Tibial artery (tissue), 4 donors: ENCODE results near the gene CFAP300.

Source experiments
- DNase-seq, 2 donors: peaks; one replicate each; pipeline ENCODE4 v3.0.0-alpha.2; 2019
- H3K27ac ChIP-seq, 2 donors: fragments of 200-600 bp; sonication (generic) in 1 of 2; 1 replicate in 1 of 2; 2 replicates in 1 of 2; pipeline ENCODE4 v1.5.1; 2018 to 2019; ENCODE audit warnings: mild to moderate bottlenecking in 1 of 2
- H3K27me3 ChIP-seq, 2 donors: fragments of 200-600 bp; sonication (generic) in 1 of 2; one replicate each; pipeline versions ENCODE4 v1.5.1 to v1.6.0; 2016 to 2019
- H3K36me3 ChIP-seq, 3 donors: fragments of 200-600 bp; sonication (generic) in 2 of 3; one replicate each; pipeline ENCODE4 v1.5.1; 2016 to 2019; ENCODE audit warnings: mild to moderate bottlenecking in 2 of 3
- H3K4me1 ChIP-seq, 4 donors: fragments of 200-600 bp; sonication (generic) in 2 of 4; 1 replicate in 3 of 4; 2 replicates in 1 of 4; pipeline ENCODE4 v1.5.1; 2016 to 2019
- H3K4me3 ChIP-seq, 2 donors: fragments of 200-600 bp; sonication (generic) in 1 of 2; 1 replicate in 1 of 2; 2 replicates in 1 of 2; pipeline ENCODE4 v1.5.1; 2018 to 2019; ENCODE audit warnings: mild to moderate bottlenecking in 2 of 2
- H3K9me3 ChIP-seq, 3 donors: fragments of 200-600 bp; sonication (generic) in 1 of 3; one replicate each; pipeline ENCODE4 v1.5.1; 2016 to 2019
- intact Hi-C: fragments of 100-400 bp; cut with DNase I; formaldehyde crosslinking; loops from one replicate; pipeline ENCODE4 v1.15.0; 2023; ENCODE audit warnings: low total_unique reads
- TF ChIP-seq, protein P1 (sequence below), 2 experiments: fragments of 200-600 bp in 1 of 2; fragments of 450-650 bp in 1 of 2; IDR thresholded peaks; one replicate each; pipeline ENCODE4 v1.5.1; 2017 to 2019; ENCODE audit warnings: antibody characterized with exemption in 2 of 2, mild to moderate bottlenecking in 1 of 2, moderate library complexity in 1 of 2

Gene CFAP300

DNA sequence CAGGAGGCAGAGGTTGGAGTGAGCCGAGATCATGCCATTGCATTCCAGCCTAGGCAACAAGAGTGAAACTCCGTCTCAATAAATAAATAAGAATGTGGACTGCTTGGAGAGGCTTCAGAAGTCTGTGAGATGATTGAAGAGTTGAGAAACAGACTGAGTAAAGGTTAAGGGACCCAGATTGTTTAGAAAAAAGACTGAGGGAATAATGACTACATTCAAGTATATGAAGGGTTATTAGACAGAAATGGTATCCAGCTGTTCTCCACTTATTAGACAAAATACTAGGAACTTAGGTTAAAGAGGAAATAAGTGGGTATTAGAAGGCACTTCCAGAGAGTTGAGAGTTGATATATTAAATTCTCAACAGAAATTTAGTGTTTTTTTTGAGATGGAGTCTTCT, 52.5 kb downstream of the CFAP300 start:
- H3K4me3 ChIP-seq, result no peak overlapping the region
- intact Hi-C loops, result loop anchor here (10.0 kb wide), 2 partner anchors 45 to 125 kb away; no protein-coding TSS in a partner anchor
- no peaks in the 10 kb centered on the region for H3K4me1 ChIP-seq
- H3K36me3 ChIP-seq, result no peaks in the 10 kb centered on the region
- H3K27ac ChIP-seq, result no peak overlapping the region
- no peaks in the 10 kb centered on the region for H3K27me3 ChIP-seq
- TF ChIP-seq, protein P1, sequence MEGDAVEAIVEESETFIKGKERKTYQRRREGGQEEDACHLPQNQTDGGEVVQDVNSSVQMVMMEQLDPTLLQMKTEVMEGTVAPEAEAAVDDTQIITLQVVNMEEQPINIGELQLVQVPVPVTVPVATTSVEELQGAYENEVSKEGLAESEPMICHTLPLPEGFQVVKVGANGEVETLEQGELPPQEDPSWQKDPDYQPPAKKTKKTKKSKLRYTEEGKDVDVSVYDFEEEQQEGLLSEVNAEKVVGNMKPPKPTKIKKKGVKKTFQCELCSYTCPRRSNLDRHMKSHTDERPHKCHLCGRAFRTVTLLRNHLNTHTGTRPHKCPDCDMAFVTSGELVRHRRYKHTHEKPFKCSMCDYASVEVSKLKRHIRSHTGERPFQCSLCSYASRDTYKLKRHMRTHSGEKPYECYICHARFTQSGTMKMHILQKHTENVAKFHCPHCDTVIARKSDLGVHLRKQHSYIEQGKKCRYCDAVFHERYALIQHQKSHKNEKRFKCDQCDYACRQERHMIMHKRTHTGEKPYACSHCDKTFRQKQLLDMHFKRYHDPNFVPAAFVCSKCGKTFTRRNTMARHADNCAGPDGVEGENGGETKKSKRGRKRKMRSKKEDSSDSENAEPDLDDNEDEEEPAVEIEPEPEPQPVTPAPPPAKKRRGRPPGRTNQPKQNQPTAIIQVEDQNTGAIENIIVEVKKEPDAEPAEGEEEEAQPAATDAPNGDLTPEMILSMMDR (IDR thresholded peaks at IDR 0.05), result no peak
- no peaks in the 10 kb centered on the region for H3K9me3 ChIP-seq
- DNase-seq, result no peak

DNA sequence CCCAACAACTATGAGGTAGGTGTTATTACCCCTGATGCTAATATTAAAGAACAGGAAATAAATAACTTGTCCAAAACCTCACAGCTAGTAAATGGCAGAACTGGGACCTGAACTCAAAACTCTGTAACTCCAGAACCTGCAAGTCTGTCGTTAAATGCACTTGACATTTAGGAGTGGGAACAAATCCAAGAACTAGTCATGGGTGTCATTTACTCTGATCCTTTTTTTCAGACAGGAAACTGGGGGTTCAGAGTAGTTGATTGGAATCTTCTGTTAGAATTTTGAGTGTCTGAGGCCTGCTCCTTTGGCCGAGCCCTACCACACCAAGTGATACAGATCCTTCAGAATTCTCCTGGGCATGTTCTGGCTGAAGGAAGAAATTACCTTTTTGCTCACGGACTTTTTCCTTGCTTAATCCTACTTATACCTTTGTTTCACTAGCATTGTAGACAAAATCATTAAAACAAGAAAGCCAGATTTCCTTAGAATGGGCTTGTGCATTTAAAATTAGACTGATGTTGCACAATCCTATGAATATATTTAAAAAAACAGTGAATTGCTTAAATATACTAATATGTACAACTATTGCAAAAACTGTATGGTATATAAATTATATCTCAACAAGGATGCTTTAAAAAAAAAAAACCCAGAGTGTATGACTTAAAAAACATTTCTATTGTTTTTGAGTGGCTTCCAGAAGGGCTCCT, 61.6 kb downstream of the CFAP300 start:
- peaks cover 0 to 26% (median 13%) of the 10 kb centered on the region in 4 donors for H3K4me1 ChIP-seq
- no peaks in the 10 kb centered on the region for H3K9me3 ChIP-seq
- peak overlapping the region in 1 of 2 donors; percentile 97 for H3K4me3 ChIP-seq
- intact Hi-C loops, result loop anchor here (10.0 kb wide), 2 partner anchors 54 to 116 kb away; no protein-coding TSS in a partner anchor
- peaks cover 0 to 4% (median 0%) of the 10 kb centered on the region in 3 donors for H3K36me3 ChIP-seq
- TF ChIP-seq, protein P1 (IDR thresholded peaks at IDR 0.05), result no peak
- no peaks in the 10 kb centered on the region for H3K27me3 ChIP-seq
- no peak for DNase-seq
- H3K27ac ChIP-seq, result peak overlapping the region in 1 of 2 donors; percentile 95

DNA sequence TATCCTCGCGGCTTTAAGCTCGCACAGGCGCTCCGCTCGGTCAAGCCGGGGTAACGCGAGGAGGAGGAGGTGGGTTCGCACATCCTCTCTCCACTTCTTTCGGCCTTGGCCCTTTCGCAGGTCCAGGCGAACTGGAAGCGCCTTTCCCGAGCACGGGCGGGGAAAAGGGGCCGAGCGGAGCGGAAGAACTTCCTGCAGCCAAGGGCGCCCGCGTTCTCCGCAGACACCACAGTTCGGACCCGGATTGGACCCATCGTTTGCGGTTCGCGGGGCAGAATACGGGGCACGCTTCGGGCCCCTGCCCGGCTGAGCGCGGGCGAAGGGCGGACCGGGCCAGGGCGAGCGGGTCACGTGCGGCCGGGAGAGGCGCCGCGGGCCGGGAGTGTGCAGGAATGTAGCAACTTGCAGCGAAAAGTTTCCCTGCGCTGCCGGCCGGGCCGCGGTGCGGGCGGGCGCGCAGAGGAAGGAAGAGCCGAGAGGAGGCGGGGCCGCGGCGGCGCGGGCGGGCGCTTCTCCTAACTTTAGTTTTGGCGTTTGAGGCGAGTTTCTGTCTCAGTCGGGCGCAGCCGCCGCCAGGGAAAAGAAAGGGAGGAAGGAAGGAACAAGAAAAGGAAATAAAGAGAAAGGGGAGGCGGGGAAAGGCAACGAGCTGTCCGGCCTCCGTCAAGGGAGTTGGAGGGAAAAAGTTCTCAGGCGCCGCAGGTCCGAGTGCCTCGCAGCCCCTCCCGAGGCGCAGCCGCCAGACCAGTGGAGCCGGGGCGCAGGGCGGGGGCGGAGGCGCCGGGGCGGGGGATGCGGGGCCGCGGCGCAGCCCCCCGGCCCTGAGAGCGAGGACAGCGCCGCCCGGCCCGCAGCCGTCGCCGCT, 62.9 kb downstream of the CFAP300 start, which contains the start of gene YAP1:
Gene YAP1, plus strand, starts transcription at position 552 of the 865 bp plus-strand sequence. CDS start 402 bp downstream, outside the sequence.
- Histone ChIP-seq H3K36me3 (peaks cover 0 to 4% (median 0%) of the 10 kb centered on the region in 3 donors), H3K27ac (peak within 1 kb of the TSS; percentile 95 to 100), H3K4me1 (peaks cover 0 to 38% (median 16%) of the 10 kb centered on the region in 4 donors), H3K27me3 (no peaks in the 10 kb centered on the region), H3K9me3 (no peaks in the 10 kb centered on the region), H3K4me3 (peak within 1 kb of the TSS; percentile 86 to 97)
- intact Hi-C loops, result loop anchor here (10.0 kb wide), 3 partner anchors 55 to 115 kb away; no protein-coding TSS in a partner anchor
- DNase-seq, result peak; percentile 87 to 95
- TF ChIP-seq, protein P1 (IDR thresholded peaks at IDR 0.05), result no peak

DNA sequence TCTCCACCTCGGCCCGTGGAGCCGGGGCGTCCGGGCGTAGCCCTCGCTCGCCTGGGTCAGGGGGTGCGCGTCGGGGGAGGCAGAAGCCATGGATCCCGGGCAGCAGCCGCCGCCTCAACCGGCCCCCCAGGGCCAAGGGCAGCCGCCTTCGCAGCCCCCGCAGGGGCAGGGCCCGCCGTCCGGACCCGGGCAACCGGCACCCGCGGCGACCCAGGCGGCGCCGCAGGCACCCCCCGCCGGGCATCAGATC, 63.4 kb downstream of the CFAP300 start:
- TF ChIP-seq, protein P1 (IDR thresholded peaks at IDR 0.05), result no peak
- intact Hi-C loops, result loop anchor here (10.0 kb wide), 1 partner anchor 64 kb away; no protein-coding TSS in a partner anchor
- no peaks in the 10 kb centered on the region for H3K27me3 ChIP-seq
- H3K9me3 ChIP-seq, result no peaks in the 10 kb centered on the region
- H3K4me1 ChIP-seq, result peaks cover 0 to 44% (median 19%) of the 10 kb centered on the region in 4 donors
- no peak for DNase-seq
- peak overlapping the region; percentile 95 to 100 for H3K27ac ChIP-seq
- H3K4me3 ChIP-seq, result peak overlapping the region; percentile 86 to 97
- H3K36me3 ChIP-seq, result peaks cover 0 to 4% (median 0%) of the 10 kb centered on the region in 3 donors

DNA sequence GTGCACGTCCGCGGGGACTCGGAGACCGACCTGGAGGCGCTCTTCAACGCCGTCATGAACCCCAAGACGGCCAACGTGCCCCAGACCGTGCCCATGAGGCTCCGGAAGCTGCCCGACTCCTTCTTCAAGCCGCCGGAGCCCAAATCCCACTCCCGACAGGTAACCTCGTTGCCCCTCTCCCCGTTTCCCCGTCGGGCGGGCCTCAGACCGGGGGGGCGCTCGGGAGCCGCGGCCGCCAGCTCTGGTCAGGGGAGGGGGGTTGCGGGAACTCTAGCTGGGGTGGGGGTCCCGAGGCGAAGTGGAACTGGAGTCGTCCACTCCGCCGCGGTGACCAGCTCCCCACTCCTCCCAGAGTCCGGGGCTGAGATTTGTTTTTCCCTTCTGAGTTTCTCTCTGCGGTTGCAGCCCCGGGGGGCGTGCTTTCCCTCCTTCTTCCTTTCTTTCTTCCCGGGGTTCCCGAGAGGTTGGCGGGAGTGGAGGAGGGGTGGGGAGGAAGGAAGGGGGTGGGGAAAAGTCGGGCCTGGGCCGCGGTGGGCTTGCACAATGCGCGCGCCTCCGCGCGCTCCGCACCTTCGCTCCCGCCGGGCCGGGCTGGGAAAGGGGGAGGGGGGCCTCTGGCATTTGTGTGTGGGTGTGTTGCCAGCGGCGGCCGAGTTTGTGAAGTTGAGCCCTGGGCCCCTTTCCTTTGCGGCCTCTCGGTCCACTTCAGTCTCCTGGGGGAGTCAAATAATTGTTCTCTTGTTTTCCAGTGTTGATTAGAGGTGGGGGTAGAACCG, 64.0 kb downstream of the CFAP300 start:
- peaks cover 0 to 4% (median 0%) of the 10 kb centered on the region in 3 donors for H3K36me3 ChIP-seq
- peak overlapping the region; percentile 95 to 100 for H3K27ac ChIP-seq
- no peaks in the 10 kb centered on the region for H3K27me3 ChIP-seq
- TF ChIP-seq, protein P1 (IDR thresholded peaks at IDR 0.05), result peak in 1 of 2 experiments; percentile 7
- peaks cover 0 to 49% (median 25%) of the 10 kb centered on the region in 4 donors for H3K4me1 ChIP-seq
- DNase-seq, result peak; percentile 58 to 85
- H3K9me3 ChIP-seq, result no peaks in the 10 kb centered on the region
- peak overlapping the region; percentile 86 to 97 for H3K4me3 ChIP-seq
- intact Hi-C loops, result loop anchor here (10.0 kb wide), 1 partner anchor 64 kb away; no protein-coding TSS in a partner anchor
